ENCODE measurements around the gene MRGPRE.

GRCh38 chr11:3192511-3193372 is 39.5 kb downstream of the MRGPRE start:
- TF ChIP-seq RAD21 (IDR thresholded peaks at IDR 0.05; ENCODE audit: low read depth), result no peak
- no peak for TF ChIP-seq EP300 (IDR thresholded peaks at IDR 0.05; ENCODE audit: borderline replicate concordance)
- no peak for TF ChIP-seq CREB1 (IDR thresholded peaks at IDR 0.05; ENCODE audit: low read depth)
- TF ChIP-seq EGR1 (IDR thresholded peaks at IDR 0.05), result no peak
- no peak for TF ChIP-seq USF1 (IDR thresholded peaks at IDR 0.05)
- no peak for TF ChIP-seq TEAD4 (IDR thresholded peaks at IDR 0.05)
